GM18526 (cell line): Measurements from ENCODE around the gene ROBO1.

Source experiments
- POLR2A ChIP-seq: IDR thresholded peaks from 3 replicates; pipeline ENCODE4 v1.6.1; 2011; ENCODE audit not compliant: insufficient read length; ENCODE audit errors: extremely low read depth

The ROBO1 gene

DNA sequence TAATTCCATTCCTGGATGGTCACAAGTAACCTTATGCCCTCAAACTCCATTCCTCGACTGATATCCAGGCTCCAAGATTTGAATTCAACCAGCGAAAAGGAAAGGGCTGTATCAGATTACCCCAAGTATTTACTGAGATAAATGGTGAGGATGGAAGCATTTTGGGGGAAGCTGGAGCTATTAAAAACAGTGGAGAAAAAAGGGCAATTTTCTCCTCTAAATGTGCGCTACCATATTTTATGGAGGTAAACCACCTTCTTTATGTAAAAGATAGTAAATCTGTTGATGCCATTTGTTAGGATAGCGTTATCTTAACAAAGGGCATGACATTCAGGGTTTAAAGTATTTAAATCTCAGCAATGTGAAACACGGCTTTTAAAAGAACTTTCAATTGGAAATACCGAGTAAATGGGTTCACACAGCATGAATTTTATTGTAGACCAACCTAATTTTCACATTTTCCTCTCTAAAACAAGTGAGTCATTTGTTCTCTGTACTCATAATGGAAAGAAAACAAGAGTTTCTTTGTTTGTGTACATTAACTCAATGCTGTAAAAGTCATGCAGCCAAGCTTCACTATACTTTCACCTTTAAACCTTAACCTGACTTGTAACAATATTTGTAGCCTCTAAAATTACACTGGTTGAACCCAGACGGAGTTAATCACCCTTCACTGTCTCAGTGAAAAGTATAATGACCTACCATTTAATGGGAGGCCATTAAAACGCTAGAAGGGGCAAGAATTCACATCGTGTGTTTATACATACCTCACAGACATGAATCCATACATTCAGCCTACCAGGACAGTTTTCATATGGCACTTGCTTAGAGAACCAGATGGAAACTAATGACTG lies 773.4 kb downstream of the ROBO1 start:
- no peak for TF ChIP-seq POLR2A

DNA sequence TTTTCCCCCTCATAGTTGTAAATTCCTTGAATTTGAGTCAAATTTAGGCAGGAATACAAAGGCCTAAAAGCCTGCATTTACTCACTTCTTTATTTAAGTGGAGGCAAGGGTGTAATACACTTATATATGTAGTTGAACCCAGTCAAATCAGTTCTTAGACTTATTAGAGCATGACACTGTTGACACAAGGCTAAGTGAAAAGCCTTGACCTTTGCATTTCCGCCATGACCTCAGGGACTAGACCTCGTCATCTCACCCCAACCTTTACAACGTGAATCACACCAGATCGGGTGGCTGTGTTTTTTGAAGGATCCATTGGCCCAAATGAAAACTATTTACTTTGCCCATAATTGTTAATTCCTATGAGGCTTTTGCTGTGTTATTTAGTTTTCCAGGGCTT lies 774.4 kb downstream of the ROBO1 start:
- no peak for TF ChIP-seq POLR2A

DNA sequence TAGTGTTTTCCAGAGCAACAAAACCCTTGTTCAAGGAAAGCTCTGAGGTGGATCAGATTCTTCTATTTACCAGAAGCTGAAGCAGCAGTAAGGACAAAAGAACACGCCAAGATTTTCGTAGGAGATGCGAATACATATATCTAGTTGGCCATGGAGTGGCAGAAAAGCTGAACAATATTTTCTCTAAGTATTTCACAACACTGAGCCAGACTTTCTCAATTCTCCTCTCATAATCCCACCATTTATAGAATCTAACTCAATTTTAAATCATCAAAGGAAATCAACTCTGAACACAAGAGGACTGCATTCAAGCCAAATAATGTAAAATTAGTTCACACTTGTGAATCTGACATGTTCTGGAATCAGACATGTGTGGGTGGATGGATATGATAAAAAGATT lies 775.0 kb downstream of the ROBO1 start:
- no peak for TF ChIP-seq POLR2A

DNA sequence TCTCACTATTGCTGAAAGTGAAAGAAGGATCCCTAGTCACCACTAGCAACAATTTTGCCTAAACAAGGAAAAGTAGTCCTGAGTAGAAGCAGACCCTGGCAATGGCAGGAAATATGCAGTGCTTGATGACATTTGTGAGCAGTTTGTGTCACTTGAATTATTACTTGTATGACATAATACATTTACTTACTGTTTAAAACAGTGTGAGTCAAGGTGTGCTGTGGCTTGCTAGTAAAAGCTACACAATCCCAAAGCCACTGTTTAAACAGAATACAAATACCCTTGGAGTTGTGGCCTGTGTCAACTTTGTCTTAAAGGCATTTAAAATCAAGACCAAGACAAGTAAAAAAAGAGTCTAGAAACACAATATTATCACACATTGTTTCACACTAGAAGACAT lies 775.4 kb downstream of the ROBO1 start:
- TF ChIP-seq POLR2A: no peak

DNA sequence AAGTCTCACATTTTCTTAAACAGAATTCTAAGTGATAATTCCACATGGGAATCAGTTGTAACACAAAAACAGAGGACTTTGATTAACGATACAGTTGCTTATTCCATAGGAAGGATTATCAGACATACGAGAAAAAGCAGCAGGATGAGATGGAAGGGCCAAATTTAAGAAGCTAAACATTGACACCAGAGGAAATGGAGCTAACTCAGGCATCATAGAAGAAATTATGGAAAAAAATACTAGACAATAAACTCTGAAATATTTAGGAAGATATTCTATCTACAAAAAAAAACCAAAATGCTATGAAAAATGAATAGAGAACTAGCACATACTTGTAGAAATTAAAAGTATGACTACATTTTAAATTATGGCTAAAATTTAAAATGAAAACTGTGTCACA lies 776.1 kb downstream of the ROBO1 start:
- TF ChIP-seq POLR2A: no peak

DNA sequence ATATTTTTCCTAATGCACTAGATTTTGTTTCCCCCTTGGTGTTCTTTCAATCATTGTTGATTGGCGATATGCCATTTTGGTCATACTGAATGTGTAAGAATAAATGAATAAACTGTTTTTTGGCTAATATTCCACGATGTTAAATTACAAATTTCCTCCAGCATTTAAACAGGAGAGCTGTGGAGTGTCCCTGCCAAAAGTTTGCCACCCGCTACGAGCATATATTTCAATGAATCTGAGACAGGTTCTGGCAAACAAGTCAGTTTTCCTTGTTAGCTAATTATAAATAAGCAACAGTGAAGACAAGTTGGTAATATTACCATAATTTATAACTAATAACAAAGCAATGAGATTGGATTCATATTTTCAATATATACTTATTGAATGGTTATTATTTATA lies 777.6 kb downstream of the ROBO1 start:
- no peak for TF ChIP-seq POLR2A

DNA sequence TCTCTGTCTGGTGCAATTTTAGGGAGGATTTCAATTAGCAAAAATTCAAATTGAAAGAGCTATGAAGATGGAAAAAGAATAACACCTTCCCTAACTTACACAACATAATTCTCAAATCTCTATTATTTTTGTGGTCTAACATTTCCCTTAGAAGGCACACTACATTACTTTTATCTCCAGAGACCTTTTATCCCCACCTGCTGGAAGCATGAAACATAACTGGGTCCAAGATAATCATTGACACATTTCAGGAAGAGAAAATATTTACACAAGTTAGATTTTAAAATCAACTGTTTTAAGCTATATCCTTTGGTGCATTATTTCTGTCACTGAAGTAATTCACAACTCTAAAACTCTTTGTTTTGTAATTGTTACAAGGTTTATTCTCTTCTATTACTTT lies 779.5 kb downstream of the ROBO1 start:
- TF ChIP-seq POLR2A: no peak

DNA sequence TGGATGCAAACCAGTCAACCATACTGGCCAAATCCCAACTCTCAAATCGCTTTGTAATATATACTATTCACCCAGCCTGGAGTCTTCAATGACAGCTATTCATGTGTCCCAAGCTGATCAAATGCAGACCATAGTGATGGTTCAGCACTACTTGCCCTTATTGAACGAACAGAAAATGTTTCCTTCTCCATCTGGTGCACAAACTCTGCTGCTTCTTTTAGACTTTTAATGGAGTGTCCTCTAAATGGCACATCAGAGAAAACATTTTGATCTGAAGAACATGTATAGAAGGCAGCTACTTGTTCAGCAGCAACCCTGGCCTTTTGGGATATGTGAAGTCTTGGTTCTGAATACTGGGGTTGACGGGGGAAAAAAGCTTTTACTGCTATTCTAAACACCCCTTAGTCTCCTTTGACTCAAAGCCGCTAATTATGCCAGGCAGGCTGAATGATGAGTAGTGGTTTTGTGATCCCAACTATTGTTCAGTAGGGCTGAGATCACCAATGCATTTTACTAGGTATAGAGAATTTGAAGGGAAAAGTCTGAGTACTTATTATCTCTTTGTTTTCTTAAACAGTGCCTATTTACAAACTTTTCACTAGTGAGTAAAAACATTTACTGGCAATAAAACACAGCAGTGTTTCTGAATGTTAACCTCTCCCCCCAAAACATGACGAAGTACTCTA lies 781.2 kb downstream of the ROBO1 start:
- TF ChIP-seq POLR2A: no peak

DNA sequence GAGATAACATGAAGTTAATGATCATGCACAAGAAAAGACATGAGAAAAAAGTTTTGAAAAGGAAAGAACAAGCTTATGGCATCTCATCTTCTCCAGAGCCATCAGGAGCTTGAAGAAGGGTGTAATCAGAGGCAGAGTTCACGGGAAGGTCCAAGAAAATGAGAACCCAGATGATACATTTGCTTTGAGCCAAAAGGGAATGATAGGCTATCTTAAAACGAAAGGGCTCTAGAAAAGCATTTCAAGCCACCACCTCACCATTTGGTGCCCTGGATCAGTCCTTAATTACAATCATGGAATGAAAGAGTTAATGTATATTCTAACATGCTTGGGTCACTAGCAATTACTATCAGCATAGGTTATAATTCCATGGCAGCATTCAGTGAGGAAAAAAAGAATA lies 781.8 kb downstream of the ROBO1 start:
- TF ChIP-seq POLR2A: no peak

DNA sequence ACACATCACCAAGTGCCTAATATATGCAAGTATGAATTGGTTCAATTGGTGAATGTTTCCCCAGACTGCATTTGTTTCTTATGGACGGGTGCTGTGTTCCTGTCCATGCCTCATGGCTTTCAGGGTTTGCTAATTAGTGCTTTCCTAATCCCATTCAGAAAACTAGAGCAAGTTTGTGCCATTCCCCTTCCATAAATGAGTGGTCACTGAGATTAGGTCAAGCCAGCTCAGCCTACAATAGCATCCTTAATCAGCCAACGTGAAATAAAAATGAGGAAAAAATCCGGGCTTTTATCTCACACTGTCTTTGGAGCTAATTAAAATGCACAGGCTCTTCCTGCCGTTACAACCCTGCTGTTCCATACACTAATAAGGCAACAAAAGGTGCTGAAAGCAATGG lies 788.8 kb downstream of the ROBO1 start:
- TF ChIP-seq POLR2A: no peak

DNA sequence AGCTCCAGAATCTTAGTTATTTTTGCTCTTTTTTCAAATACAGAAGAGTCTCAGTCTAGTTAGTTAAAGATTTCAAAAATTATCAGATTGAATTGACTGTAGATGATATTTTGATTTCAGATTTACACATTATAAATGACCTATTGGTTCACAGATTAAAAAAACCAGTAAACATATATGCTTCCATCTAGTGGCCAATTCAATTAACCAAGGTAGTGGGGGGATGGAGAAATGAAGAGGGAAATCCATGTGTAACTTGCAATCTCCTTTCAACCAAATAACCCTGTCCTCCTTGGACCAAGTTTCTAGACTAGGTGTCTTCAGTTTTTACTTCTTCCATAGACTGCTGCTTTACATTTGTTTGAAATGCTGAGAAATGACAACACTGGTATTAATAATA lies 789.8 kb downstream of the ROBO1 start:
- no peak for TF ChIP-seq POLR2A

DNA sequence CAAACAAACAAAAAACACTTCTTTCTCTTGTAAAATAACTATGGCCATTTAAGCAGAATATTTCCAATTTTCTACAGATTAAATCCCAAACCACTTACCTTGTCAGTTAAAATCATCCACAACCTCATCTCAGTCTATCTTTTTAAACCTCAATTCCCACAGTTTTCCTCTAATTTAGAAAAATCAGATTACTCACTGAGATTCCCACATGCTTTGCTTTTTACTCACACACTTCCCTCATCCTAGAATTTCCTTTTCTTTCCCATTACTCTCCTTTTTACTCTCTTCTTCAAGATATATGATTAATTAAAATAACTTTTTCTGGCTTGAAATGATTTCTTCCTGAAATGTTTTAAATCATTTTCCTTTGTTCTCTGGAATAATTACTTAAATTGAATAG lies 790.7 kb downstream of the ROBO1 start:
- no peak for TF ChIP-seq POLR2A

DNA sequence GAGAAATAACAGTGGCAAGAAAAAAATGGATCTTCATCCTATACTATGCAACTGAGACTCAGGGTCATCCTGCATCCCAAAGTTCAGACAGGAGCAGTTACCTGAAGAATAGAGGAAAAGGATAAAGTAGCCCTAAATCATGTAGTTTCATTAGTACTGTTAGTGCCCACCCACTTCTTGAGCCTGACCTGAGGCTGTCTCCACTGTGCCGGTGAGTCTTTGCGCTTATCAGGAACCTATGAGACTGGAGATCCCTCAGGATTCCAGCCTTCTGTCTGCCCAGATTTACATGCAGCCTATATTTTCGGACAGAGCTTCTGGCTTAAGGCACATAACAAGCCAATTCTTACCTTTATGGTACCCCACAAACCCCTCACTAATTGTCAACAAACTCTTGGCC lies 791.6 kb downstream of the ROBO1 start:
- TF ChIP-seq POLR2A: no peak

DNA sequence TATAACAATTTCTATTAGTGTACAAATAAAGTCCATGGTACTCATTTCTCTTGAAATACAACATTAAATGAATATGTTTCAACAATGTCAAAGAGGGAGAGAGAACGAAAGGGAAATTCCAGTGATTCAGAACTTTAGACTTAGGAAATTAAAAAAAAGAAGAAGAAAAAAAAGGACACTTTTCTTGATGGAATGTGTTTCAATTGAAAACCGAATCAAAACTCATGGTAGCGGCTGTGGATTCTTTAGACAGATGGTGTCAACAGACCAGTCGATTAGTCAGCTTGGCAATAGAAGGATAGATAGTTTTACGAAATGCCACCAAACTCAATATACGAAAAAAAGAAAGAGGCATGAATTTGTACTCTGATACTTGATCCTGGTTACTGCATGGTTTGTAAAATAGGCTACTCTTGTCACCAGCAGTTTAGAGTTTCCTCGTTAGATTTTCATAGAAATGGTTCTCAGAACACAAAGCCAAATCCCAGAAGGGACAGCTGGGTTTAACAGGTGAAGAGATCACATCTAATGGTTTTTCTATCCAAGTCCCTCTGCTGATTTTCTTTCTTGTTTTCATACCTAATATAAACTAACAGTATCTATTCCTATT lies 793.5 kb downstream of the ROBO1 start:
- TF ChIP-seq POLR2A: no peak

DNA sequence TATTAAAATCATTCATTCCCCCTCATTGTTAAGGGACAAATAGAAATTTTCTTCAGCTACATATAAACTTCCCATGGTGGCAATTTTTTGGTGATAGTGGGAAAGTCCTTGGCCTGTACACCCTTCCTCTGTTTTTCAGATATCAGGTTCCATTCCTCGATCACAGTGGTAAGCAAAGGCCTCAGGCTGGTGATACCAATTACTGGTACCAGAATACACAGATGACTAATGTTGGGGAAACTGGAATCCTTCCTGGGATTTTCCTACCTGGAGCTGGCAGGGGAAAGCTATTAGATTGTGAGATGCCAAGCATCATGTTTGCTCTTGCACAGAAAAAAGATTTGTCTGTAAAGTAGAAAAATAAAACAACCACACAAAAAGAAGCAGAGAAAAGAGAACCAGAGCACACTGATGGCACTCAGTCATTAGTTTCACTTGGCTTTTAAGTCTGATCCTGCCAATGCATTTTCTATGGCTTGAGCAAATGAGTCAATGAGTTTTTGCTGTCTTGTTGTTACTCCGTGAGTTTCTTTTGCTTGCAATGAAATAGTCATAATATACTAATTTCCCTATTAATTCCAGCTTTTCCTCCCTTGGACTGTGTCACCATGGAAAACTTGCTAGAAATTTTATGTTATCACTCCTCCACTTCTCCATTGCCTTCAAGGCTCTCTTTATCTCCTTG lies 795.0 kb downstream of the ROBO1 start:
- TF ChIP-seq POLR2A: no peak

DNA sequence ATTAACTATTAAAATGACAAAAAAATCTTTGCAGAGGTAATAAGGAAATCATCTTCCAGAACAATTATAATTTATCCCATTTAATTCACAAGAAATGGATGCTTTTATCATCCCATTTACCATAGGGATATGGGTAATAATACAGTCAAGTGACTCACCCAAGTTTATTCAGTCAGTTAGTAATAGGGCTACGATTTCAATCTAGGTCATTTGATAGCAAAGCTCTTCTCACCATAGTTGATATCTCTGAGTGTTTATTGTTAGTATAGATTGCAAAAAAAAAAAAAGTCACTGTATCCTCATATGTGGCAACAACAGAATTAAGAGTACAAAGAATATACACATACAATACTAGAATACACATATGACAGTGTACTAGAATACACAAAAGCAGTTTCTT lies 797.1 kb downstream of the ROBO1 start:
- no peak for TF ChIP-seq POLR2A
